ENCODE data around the gene NEUROD4. TPM values are rescaled to one million over a fixed set of nuclear protein-coding genes. Genes with fewer than 3 reads are reported as not detected.
A peak's percentile ranks its signal among the peaks of the same experiment; 100 is the strongest.
"Not testable (repeated sequence)": the region's sequence is repeated elsewhere in the genome, so short reads cannot be mapped to it uniquely, and the experiment has no call there.

Gene NEUROD4
- total RNA-seq, 4 donors from 2014 or later: not detected

DNA sequence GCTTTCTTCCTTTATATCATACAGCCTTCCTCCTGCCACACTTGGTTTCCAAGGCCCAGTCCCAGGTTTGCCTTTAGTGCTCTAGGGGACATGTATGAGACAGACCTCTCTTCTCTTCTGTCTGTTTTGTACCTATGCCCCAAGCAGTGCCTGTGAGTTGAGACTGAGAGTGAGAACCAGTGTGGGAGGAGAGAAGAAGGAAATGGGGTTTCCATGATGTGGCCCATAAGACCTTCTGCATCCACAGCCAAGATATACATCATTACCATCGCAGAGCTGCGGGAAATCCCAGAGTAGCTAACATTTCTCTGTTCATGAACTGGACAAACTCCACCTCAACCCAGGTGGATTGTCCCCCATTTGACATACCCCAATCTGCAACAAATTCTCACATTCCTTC is 38.0 kb upstream of the NEUROD4 start:
- no peak overlapping the region for H3K4me3 ChIP-seq
- in situ Hi-C loops (cut with MboI; ENCODE audit: low sequenced_read_pairs in 4 of 4): no loop called here
- ATAC-seq: no peak
- H3K27ac ChIP-seq: no peak overlapping the region
- H3K36me3 ChIP-seq: no peaks in the 10 kb centered on the region
- TF ChIP-seq, protein P1, sequence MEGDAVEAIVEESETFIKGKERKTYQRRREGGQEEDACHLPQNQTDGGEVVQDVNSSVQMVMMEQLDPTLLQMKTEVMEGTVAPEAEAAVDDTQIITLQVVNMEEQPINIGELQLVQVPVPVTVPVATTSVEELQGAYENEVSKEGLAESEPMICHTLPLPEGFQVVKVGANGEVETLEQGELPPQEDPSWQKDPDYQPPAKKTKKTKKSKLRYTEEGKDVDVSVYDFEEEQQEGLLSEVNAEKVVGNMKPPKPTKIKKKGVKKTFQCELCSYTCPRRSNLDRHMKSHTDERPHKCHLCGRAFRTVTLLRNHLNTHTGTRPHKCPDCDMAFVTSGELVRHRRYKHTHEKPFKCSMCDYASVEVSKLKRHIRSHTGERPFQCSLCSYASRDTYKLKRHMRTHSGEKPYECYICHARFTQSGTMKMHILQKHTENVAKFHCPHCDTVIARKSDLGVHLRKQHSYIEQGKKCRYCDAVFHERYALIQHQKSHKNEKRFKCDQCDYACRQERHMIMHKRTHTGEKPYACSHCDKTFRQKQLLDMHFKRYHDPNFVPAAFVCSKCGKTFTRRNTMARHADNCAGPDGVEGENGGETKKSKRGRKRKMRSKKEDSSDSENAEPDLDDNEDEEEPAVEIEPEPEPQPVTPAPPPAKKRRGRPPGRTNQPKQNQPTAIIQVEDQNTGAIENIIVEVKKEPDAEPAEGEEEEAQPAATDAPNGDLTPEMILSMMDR (IDR thresholded peaks at IDR 0.05 in 4 of 5, conservative IDR thresholded peaks at IDR 0.05 in 1 of 5): no peak
- no peak for TF ChIP-seq POLR2A (IDR thresholded peaks at IDR 0.05)
- intact Hi-C loops (cut with DNase I; ENCODE audit: low total_unique reads): no loop called here
- H3K4me1 ChIP-seq: no peaks in the 10 kb centered on the region
- no peak for DNase-seq
- H3K27me3 ChIP-seq: no peaks in the 10 kb centered on the region
- H3K9me3 ChIP-seq: no peaks in the 10 kb centered on the region

DNA sequence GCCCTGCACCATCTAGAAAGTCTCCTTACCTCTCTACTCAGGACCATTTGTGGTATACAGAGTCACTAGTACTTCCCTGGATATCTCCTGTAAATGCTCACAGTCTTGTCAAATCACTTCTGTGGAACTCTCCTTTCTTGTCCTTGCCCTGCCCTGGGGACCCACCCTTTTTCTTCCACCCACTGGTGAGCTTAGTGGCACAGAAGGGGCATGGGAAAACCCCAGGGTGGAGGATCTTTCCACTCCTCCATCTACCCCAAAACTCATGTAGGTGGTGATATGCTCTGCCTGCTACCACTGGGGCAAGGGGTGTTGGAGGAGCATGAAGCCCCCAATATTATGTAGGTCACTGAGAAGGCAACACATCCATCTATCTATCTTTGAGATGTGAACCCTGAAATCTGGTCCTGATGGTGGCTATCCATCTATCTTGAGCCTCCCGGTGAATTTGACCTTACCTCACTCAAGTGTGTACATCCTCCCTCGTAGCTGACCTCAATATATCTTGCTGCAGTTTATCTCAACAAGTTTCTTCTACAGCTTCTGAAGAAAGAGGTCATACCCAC is 36.2 kb upstream of the NEUROD4 start:
- in situ Hi-C loops (cut with MboI; ENCODE audit: low sequenced_read_pairs in 4 of 4): no loop called here
- Histone ChIP-seq H3K4me1 (no peaks in the 10 kb centered on the region), H3K36me3 (no peaks in the 10 kb centered on the region), H3K27me3 (no peaks in the 10 kb centered on the region), H3K4me3 (no peak overlapping the region), H3K9me3 (no peaks in the 10 kb centered on the region), H3K27ac (no peak overlapping the region)
- intact Hi-C loops (cut with DNase I; ENCODE audit: low total_unique reads): no loop called here
- no peak for DNase-seq
- no peak for ATAC-seq
- no peak for TF ChIP-seq POLR2A (IDR thresholded peaks at IDR 0.05)
- TF ChIP-seq, protein P1 (IDR thresholded peaks at IDR 0.05 in 4 of 5, conservative IDR thresholded peaks at IDR 0.05 in 1 of 5): no peak

DNA sequence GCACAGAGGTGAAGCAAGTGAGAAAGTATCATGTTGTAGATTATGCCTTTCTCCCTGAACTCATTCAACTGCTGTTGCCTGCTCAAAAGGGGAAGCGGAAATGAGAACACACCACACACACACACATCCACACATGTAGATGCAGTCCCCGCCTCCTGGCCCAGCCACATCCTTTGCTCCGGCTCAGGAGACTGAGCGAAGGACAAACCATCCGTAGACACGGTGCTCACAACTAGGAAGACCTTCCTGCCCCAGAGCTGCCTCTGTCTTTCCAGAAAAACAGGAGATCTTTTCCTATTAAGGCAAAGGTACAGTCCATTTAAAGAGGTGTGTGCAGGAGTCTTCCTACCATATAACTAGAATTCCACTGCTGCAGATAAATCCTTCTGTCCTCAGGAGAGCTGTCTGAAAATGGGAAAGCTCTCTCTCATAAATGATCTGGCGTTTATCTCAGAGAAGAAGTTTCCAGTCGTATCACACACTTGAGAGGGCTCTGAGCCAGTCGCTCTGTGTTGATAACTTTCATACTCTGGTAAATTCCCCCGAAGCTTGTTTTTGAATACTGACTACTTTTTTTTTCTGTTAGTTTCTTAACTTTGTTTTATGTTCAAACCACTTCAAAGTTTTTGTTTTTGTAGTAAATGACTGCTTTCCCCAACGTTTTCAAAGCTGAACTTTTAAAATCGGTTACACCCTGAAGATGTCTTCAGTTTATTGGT is 35.0 kb upstream of the NEUROD4 start, which contains the start of gene TESPA1:
Gene TESPA1 (minus strand): TSS at position 105 of the 719 bp plus-strand sequence. CDS start 10,200 bp downstream, outside the sequence.
- intact Hi-C loops (cut with DNase I; ENCODE audit: low total_unique reads): no loop called here
- in situ Hi-C loops (cut with MboI; ENCODE audit: low sequenced_read_pairs in 4 of 4): no loop called here
- Histone ChIP-seq H3K36me3 (no peaks in the 10 kb centered on the region), H3K4me3 (no peak within 1 kb of the TSS), H3K4me1 (peaks cover 0 to 4% of the 10 kb centered on the region in 2 donors), H3K27ac (no peak within 1 kb of the TSS), H3K9me3 (no peaks in the 10 kb centered on the region), H3K27me3 (no peaks in the 10 kb centered on the region)
- ATAC-seq: no peak
- peak; percentile 23 to 35 for DNase-seq
- TF ChIP-seq, protein P1 (IDR thresholded peaks at IDR 0.05 in 4 of 5, conservative IDR thresholded peaks at IDR 0.05 in 1 of 5): no peak
- no peak for TF ChIP-seq POLR2A (IDR thresholded peaks at IDR 0.05)

DNA sequence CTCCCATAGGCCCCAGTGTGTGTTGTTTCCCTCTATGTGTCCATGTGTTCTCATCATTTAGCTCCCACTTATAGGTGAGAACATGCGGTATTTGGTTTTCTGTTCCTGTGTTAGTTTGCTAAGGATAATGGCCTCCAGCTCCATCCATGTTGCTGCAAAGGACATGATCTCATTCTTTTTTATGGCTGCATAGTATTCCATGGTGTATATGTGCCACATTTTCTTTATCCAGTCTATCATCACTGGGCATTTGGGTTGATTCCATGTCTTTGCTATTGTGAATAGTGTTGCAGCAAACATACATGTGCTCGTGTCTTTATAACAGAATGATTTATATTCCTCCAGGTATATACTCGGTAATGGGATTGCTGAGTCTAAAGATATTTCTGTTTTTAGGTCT is 33.0 kb upstream of the NEUROD4 start:
- H3K9me3 ChIP-seq; in situ Hi-C loops (cut with MboI; ENCODE audit: low sequenced_read_pairs in 4 of 4); H3K36me3 ChIP-seq; H3K4me1 ChIP-seq; H3K4me3 ChIP-seq; DNase-seq; intact Hi-C loops (cut with DNase I; ENCODE audit: low total_unique reads); ATAC-seq; H3K27me3 ChIP-seq; H3K27ac ChIP-seq: not testable (repeated sequence)

DNA sequence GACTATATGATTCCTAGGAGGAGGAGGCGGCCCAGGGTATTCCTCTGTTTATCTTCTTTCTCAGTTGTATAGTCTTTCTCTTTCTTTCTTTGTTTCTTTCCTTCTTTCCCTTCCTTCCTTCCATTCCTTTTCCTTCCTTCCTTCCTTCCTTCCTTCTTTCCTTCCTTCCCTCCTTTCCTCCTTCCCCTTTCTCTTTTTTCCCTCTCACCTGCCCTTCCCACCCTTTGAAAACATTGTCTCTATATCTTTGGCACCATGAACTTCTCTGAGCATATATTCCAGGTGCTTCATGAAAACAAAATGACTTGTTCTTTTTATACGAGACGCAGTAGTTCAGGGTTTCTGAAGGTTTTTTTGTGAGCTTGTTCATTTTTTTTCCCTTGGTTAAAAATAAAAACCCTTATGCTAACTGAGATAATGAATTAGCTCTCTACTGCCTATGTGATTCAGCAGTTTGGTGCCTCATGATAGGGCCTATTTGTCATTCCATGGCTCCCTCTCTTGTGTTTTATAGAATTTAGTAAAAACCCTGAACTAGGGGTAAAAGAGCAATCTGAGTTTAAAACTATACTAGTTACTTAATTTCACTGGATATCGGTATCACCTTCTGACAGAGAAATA is 32.1 kb upstream of the NEUROD4 start:
- H3K9me3 ChIP-seq: no peaks in the 10 kb centered on the region

More for the DNA sequence above, 32.1 kb upstream of the NEUROD4 start:
- Histone ChIP-seq H3K27ac (no peak overlapping the region), H3K4me3 (no peak overlapping the region), H3K4me1 (peaks cover 0 to 4% of the 10 kb centered on the region in 2 donors), H3K27me3 (no peaks in the 10 kb centered on the region), H3K36me3 (no peaks in the 10 kb centered on the region)
- TF ChIP-seq, protein P1 (IDR thresholded peaks at IDR 0.05 in 4 of 5, conservative IDR thresholded peaks at IDR 0.05 in 1 of 5): no peak
- TF ChIP-seq POLR2A (IDR thresholded peaks at IDR 0.05): no peak
- ATAC-seq: no peak
- in situ Hi-C loops (cut with MboI; ENCODE audit: low sequenced_read_pairs in 4 of 4) (no loop called here), intact Hi-C loops (cut with DNase I; ENCODE audit: low total_unique reads) (no loop called here)
- no peak for DNase-seq

Data from gastrocnemius medialis (tissue), 4 donors.